ENCODE measurements around the gene MDFI. TPM values are rescaled to one million over a fixed set of nuclear protein-coding genes. Genes with fewer than 3 reads are reported as not detected.
"Not testable (repeated sequence)": the region's sequence is repeated elsewhere in the genome, so short reads cannot be mapped to it uniquely, and the experiment has no call there.

MDFI gene
- total RNA-seq, 4 donors from 2014 or later, result 24.3 to 120 (median 45.3) TPM

DNA sequence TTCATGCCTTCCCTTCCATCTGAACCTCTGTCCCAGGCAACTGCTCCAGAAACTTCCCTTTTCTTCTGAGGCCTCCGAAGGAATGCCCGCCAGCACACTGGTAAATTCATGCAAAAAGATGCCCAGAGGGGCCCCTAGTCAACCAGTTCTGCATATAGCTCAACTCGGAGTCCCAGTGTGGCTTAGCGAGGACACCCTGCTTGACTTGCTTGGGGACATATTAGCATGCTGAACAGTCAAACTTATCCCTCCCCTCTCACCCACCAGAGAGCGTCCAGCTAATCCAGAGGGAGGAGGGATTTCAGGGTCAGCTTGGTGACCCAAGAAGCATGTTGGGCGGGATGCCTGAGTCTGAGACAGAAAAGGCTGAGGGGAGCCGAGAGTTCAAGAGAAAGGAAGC is 23.0 kb upstream of the MDFI start:
- TF ChIP-seq, protein P1, sequence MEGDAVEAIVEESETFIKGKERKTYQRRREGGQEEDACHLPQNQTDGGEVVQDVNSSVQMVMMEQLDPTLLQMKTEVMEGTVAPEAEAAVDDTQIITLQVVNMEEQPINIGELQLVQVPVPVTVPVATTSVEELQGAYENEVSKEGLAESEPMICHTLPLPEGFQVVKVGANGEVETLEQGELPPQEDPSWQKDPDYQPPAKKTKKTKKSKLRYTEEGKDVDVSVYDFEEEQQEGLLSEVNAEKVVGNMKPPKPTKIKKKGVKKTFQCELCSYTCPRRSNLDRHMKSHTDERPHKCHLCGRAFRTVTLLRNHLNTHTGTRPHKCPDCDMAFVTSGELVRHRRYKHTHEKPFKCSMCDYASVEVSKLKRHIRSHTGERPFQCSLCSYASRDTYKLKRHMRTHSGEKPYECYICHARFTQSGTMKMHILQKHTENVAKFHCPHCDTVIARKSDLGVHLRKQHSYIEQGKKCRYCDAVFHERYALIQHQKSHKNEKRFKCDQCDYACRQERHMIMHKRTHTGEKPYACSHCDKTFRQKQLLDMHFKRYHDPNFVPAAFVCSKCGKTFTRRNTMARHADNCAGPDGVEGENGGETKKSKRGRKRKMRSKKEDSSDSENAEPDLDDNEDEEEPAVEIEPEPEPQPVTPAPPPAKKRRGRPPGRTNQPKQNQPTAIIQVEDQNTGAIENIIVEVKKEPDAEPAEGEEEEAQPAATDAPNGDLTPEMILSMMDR (IDR thresholded peaks at IDR 0.05), result no peak
- ATAC-seq (ENCODE audit: low FRiP score) (no peak), DNase-seq (ENCODE audit: low spot score) (no peak)

- TF ChIP-seq, protein P1 (IDR thresholded peaks at IDR 0.05), result no peak
- DNase-seq (ENCODE audit: low spot score), result no peak
- ATAC-seq (ENCODE audit: low FRiP score), result no peak
Measured at GRCh38 chr6:41618598-41618997, 19.7 kb upstream of the MDFI start.

DNA sequence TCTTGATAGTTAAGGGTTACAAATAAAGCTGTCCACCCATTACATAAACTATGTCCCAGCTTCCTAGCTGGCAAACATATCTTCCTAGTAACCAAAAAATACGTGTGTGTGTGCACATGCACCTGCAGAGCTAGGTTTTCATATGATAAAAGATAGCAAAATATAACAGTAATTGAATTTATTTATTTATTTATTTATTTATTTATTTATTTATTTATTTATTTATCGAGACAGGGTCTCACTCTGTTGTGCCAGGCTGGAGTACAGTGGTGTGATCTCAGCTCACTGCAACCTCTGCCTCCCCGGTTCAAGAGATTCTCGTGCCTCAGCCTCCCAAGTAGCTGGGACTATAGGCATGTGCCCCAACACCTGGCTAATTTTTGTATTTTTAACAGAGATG is 19.1 kb upstream of the MDFI start:
- DNase-seq (ENCODE audit: low spot score); ATAC-seq (ENCODE audit: low FRiP score): not testable (repeated sequence)

DNA sequence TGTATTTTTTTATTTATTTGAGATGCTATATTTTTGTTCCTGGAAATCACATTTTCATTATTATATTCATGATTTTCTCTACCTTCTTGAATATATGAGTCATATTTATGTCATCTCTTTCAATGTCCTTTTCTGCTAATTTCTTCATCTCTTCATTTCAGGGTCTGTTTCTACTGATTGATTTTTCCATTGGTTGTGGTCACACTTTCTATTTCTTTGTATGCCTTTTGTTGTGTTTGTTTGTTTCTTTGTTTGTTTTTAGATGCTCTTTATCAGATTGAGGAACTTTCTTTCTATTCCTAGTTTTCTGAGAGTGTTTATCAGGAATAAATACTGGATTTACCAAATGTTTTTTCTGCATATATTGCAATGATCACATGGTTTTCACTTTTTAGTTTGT is 16.9 kb upstream of the MDFI start:
- no peak for DNase-seq (ENCODE audit: low spot score)
- no peak for ATAC-seq (ENCODE audit: low FRiP score)
- TF ChIP-seq, protein P1 (IDR thresholded peaks at IDR 0.05), result no peak

- TF ChIP-seq, protein P1 (IDR thresholded peaks at IDR 0.05), result no peak
- ATAC-seq (ENCODE audit: low FRiP score) (no peak), DNase-seq (ENCODE audit: low spot score) (no peak)
Measured at GRCh38 chr6:41621802-41622201, 16.5 kb upstream of the MDFI start.

- ATAC-seq (ENCODE audit: low FRiP score) (no peak), DNase-seq (ENCODE audit: low spot score) (no peak)
- TF ChIP-seq, protein P1 (IDR thresholded peaks at IDR 0.05), result no peak
Measured at GRCh38 chr6:41622206-41622988, 15.9 kb upstream of the MDFI start.

GRCh38 chr6:41623330-41623729 is 14.9 kb upstream of the MDFI start:
- ATAC-seq (ENCODE audit: low FRiP score), result no peak
- TF ChIP-seq, protein P1 (IDR thresholded peaks at IDR 0.05), result no peak
- DNase-seq (ENCODE audit: low spot score), result no peak
